SK-N-MC (cell line): ENCODE data around the gene APH1B.
"Not testable (repeated sequence)": the region's sequence is repeated elsewhere in the genome, so short reads cannot be mapped to it uniquely, and the experiment has no call there.

Experiments used
- DNase-seq: peaks from one replicate; pipeline ENCODE4 v3.0.0-alpha.2; 2011; ENCODE audit warnings: low read depth, low spot score
- H3K27ac ChIP-seq: fragments of 200-600 bp; sonication (generic); 2 replicates; pipeline ENCODE4 v1.5.1; 2016; ENCODE audit warnings: mixed run types
- H3K36me3 ChIP-seq: fragments of 200-600 bp; sonication (generic); 2 replicates; pipeline ENCODE4 v1.6.1; 2017; ENCODE audit warnings: antibody characterized with exemption, low read length, mixed read lengths; ENCODE audit not compliant: insufficient read depth
- H3K4me3 ChIP-seq: fragments of 200-600 bp; sonication (generic); 2 replicates; pipeline ENCODE4 v1.5.1; 2016
- H3K9ac ChIP-seq: fragments of 200-600 bp; sonication (generic); 2 replicates; pipeline ENCODE4 v1.8.0; 2017; ENCODE audit warnings: mixed run types, mixed read lengths; ENCODE audit not compliant: insufficient read length
- H3K9me3 ChIP-seq: fragments of 200-600 bp; sonication (generic); 2 replicates; pipeline ENCODE4 v1.6.1; 2017; ENCODE audit warnings: low read depth, mild to moderate bottlenecking, antibody characterized with exemption, low read length, moderate library complexity, mixed read lengths
- EZH2 ChIP-seq: fragments of 200-600 bp; sonication (generic); IDR thresholded peaks from one replicate; pipeline ENCODE4 v1.6.1; 2017; ENCODE audit warnings: antibody characterized with exemption
- FOXP2 ChIP-seq: optimal IDR thresholded peaks from 2 replicates; pipeline ENCODE3; 2011; ENCODE audit warnings: mild to moderate bottlenecking, moderate library complexity; ENCODE audit not compliant: insufficient read depth; ENCODE audit errors: extremely low read length, control extremely low read depth
- POLR2AphosphoS5 ChIP-seq: IDR thresholded peaks from 2 replicates; pipeline ENCODE4 v1.6.1; 2012; ENCODE audit warnings: mild to moderate bottlenecking, low read depth, low read length, borderline replicate concordance

APH1B gene

GRCh38 chr15:63236272-63236671 lies 41.1 kb upstream of the APH1B start:
- H3K9ac ChIP-seq, result no peak overlapping the region
- TF ChIP-seq FOXP2 (no peak), POLR2AphosphoS5 (no peak), EZH2 (no peak)
- no peak overlapping the region for H3K4me3 ChIP-seq
- DNase-seq, result no peak
- no peaks in the 10 kb centered on the region for H3K36me3 ChIP-seq
- H3K9me3 ChIP-seq, result no peaks in the 10 kb centered on the region
- no peak overlapping the region for H3K27ac ChIP-seq

GRCh38 chr15:63237086-63237485 lies 40.3 kb upstream of the APH1B start:
- H3K36me3 ChIP-seq, H3K4me3 ChIP-seq, H3K27ac ChIP-seq, DNase-seq, H3K9ac ChIP-seq, H3K9me3 ChIP-seq: not testable (repeated sequence)

GRCh38 chr15:63238171-63238570 lies 39.2 kb upstream of the APH1B start:
- no peaks in the 10 kb centered on the region for H3K36me3 ChIP-seq
- no peak for DNase-seq
- no peak overlapping the region for H3K9ac ChIP-seq
- TF ChIP-seq FOXP2 (no peak), EZH2 (no peak), POLR2AphosphoS5 (no peak)
- H3K9me3 ChIP-seq, result no peaks in the 10 kb centered on the region
- no peak overlapping the region for H3K4me3 ChIP-seq
- no peak overlapping the region for H3K27ac ChIP-seq

- TF ChIP-seq EZH2 (no peak), FOXP2 (no peak), POLR2AphosphoS5 (no peak)
- Histone ChIP-seq H3K4me3 (no peak overlapping the region), H3K36me3 (no peaks in the 10 kb centered on the region), H3K27ac (no peak overlapping the region), H3K9ac (no peak overlapping the region), H3K9me3 (no peaks in the 10 kb centered on the region)
- DNase-seq, result no peak
These were observed 38.6 kb upstream of the APH1B start for GRCh38 chr15:63238796-63239195.

- no peak for DNase-seq
- Histone ChIP-seq H3K9me3 (no peaks in the 10 kb centered on the region), H3K4me3 (no peak overlapping the region), H3K9ac (no peak overlapping the region), H3K27ac (no peak overlapping the region), H3K36me3 (no peaks in the 10 kb centered on the region)
- TF ChIP-seq FOXP2 (no peak), POLR2AphosphoS5 (no peak), EZH2 (no peak)
These were observed 37.3 kb upstream of the APH1B start for GRCh38 chr15:63240109-63240508.

GRCh38 chr15:63241316-63241715 lies 36.1 kb upstream of the APH1B start:
- TF ChIP-seq FOXP2 (no peak), EZH2 (no peak)
- Histone ChIP-seq H3K4me3 (no peak overlapping the region), H3K27ac (no peak overlapping the region), H3K36me3 (0 out of 2 replicates have a peak, but pooled peaks cover under 1% of the 10 kb centered on the region), H3K9ac (no peak overlapping the region), H3K9me3 (no peaks in the 10 kb centered on the region)
- no peak for DNase-seq

- peaks cover 5% of the 10 kb centered on the region; the same call in 1 of the 2 replicates for H3K36me3 ChIP-seq
- no peak overlapping the region for H3K4me3 ChIP-seq
- TF ChIP-seq FOXP2, result no peak
- TF ChIP-seq EZH2, result no peak
- TF ChIP-seq POLR2AphosphoS5, result no peak
These were observed 34.3 kb upstream of the APH1B start for GRCh38 chr15:63243101-63243500.

GRCh38 chr15:63243776-63244175 lies 33.6 kb upstream of the APH1B start:
- Histone ChIP-seq H3K9me3 (no peaks in the 10 kb centered on the region), H3K4me3 (peak overlapping the region; percentile 1; the same call in 1 of the 2 replicates), H3K9ac (no peak overlapping the region), H3K36me3 (peaks cover 5% of the 10 kb centered on the region; the same call in 1 of the 2 replicates), H3K27ac (peak overlapping the region; percentile 72)
- DNase-seq, result no peak
- TF ChIP-seq POLR2AphosphoS5 (no peak), FOXP2 (no peak), EZH2 (no peak)

More at GRCh38 chr15:63243101-63243500, 34.3 kb upstream of the APH1B start:
- H3K9me3 ChIP-seq, result no peaks in the 10 kb centered on the region
- no peak overlapping the region for H3K9ac ChIP-seq
- DNase-seq, result no peak
- no peak overlapping the region for H3K27ac ChIP-seq

GRCh38 chr15:63244399-63244798 lies 33.0 kb upstream of the APH1B start:
- Histone ChIP-seq H3K9me3 (no peaks in the 10 kb centered on the region), H3K36me3 (peaks cover 5% of the 10 kb centered on the region; the same call in 1 of the 2 replicates), H3K4me3 (peak overlapping the region; percentile 1; the same call in 1 of the 2 replicates), H3K27ac (peak overlapping the region; percentile 72), H3K9ac (no peak overlapping the region)
- TF ChIP-seq POLR2AphosphoS5 (no peak), EZH2 (no peak), FOXP2 (no peak)
- DNase-seq, result no peak
